SU-DHL-6 (cell line): ENCODE results near the gene TYW3.

Experiments
- H2AFZ ChIP-seq: fragments of 200-600 bp; sonication (generic); 2 replicates; pipeline ENCODE4 v1.6.1; 2014; ENCODE audit warnings: low read depth, mild to moderate bottlenecking, moderate library complexity, mixed read lengths, antibody characterized with exemption, low read length; ENCODE audit not compliant: severe bottlenecking
- H3F3A ChIP-seq: fragments of 200-600 bp; shearing (Covaris generic); 2 replicates; pipeline ENCODE4 v1.6.0; 2016; ENCODE audit warnings: antibody characterized with exemption, mild to moderate bottlenecking; ENCODE audit not compliant: insufficient read depth
- H3K27ac ChIP-seq: fragments of 200-600 bp; sonication (generic); 2 replicates; pipeline ENCODE4 v1.5.1; 2016; ENCODE audit warnings: low read depth, mild to moderate bottlenecking, low read length, moderate library complexity, mixed read lengths
- H3K27me3 ChIP-seq: fragments of 200-600 bp; sonication (generic), shearing (Covaris generic); 2 replicates; pipeline ENCODE4 v1.6.0; 2014; ENCODE audit warnings: mild to moderate bottlenecking, low read length
- H3K36me3 ChIP-seq: fragments of 200-600 bp; sonication (generic); 2 replicates; pipeline ENCODE4 v1.6.1; 2014; ENCODE audit warnings: mild to moderate bottlenecking, low read length, mixed read lengths
- H3K4me2 ChIP-seq: fragments of 300-600, 200-600 bp; shearing (Covaris generic), sonication (generic); 2 replicates; pipeline ENCODE4 v1.6.0; 2014; ENCODE audit warnings: low read length, low read depth, mild to moderate bottlenecking; ENCODE audit not compliant: poor library complexity, severe bottlenecking
- H3K4me3 ChIP-seq: fragments of 200-600 bp; sonication (generic); 2 replicates; pipeline ENCODE4 v1.5.1; 2014; ENCODE audit warnings: antibody characterized with exemption, low read length, mild to moderate bottlenecking, mixed read lengths; ENCODE audit not compliant: insufficient read depth, poor library complexity, severe bottlenecking
- H3K79me2 ChIP-seq: fragments of 200-600 bp; sonication (generic); 2 replicates; pipeline ENCODE4 v1.6.1; 2014; ENCODE audit warnings: mild to moderate bottlenecking, low read length, moderate library complexity; ENCODE audit not compliant: insufficient read depth
- H3K9ac ChIP-seq: fragments of 200-600 bp; sonication (generic); 2 replicates; pipeline ENCODE4 v1.7.0; 2014; ENCODE audit warnings: mild to moderate bottlenecking, low read length
- H3K9me2 ChIP-seq: fragments of 200-600 bp; sonication (generic); replicated peaks from 2 replicates; pipeline ENCODE4 v1.6.1; 2014; ENCODE audit warnings: low read length; ENCODE audit not compliant: insufficient read depth
- H3K9me3 ChIP-seq: fragments of 200-600 bp; sonication (generic); 2 replicates; pipeline ENCODE4 v1.6.1; 2014; ENCODE audit warnings: low read length, mixed read lengths; ENCODE audit not compliant: insufficient read depth
- H4K20me1 ChIP-seq: fragments of 200-600 bp; sonication (generic); 2 replicates; pipeline ENCODE4 v1.6.1; 2014; ENCODE audit warnings: low read depth, mild to moderate bottlenecking, antibody characterized with exemption, low read length, moderate library complexity, mixed read lengths
- CTCF ChIP-seq: fragments of 200-600 bp; sonication (generic); IDR thresholded peaks from one replicate; pipeline ENCODE4 v1.5.1; 2017; ENCODE audit warnings: antibody characterized with exemption, mild to moderate bottlenecking, low read length, moderate library complexity; ENCODE audit not compliant: insufficient read depth, poor library complexity, severe bottlenecking
- EZH2phosphoT487 ChIP-seq: fragments of 200-600 bp; sonication (generic), shearing (Covaris generic); conservative IDR thresholded peaks from 2 replicates; pipeline ENCODE4 v1.6.1; 2018; ENCODE audit warnings: mild to moderate bottlenecking, antibody characterized with exemption, low read length, moderate library complexity, mixed read lengths

The TYW3 gene

GRCh38 chr1:74690909-74691308 is 42.0 kb upstream of the TYW3 start:
- Histone ChIP-seq H2AFZ (no peak overlapping the region), H4K20me1 (no peaks in the 10 kb centered on the region), H3K9me3 (no peaks in the 10 kb centered on the region), H3K9me2 (no peaks in the 10 kb centered on the region), H3K27ac (no peak overlapping the region), H3K27me3 (no peaks in the 10 kb centered on the region), H3K4me2 (no peak overlapping the region), H3K9ac (no peak overlapping the region), H3K4me3 (no peak overlapping the region), H3F3A (no peaks in the 10 kb centered on the region), H3K79me2 (no peaks in the 10 kb centered on the region), H3K36me3 (no peaks in the 10 kb centered on the region)
- no peak for TF ChIP-seq CTCF

GRCh38 chr1:74693473-74693872 is 39.5 kb upstream of the TYW3 start:
- H3K79me2 ChIP-seq: no peaks in the 10 kb centered on the region
- H4K20me1 ChIP-seq: no peaks in the 10 kb centered on the region
- no peak overlapping the region for H3K4me3 ChIP-seq
- no peak overlapping the region for H3K27ac ChIP-seq
- H3K36me3 ChIP-seq: no peaks in the 10 kb centered on the region
- H3K4me2 ChIP-seq: no peak overlapping the region
- no peak overlapping the region for H2AFZ ChIP-seq
- no peaks in the 10 kb centered on the region for H3K9me3 ChIP-seq
- H3K9ac ChIP-seq: no peak overlapping the region
- no peak for TF ChIP-seq EZH2phosphoT487
- no peak for TF ChIP-seq CTCF
- no peaks in the 10 kb centered on the region for H3F3A ChIP-seq
- no peaks in the 10 kb centered on the region for H3K9me2 ChIP-seq
- H3K27me3 ChIP-seq: no peaks in the 10 kb centered on the region

GRCh38 chr1:74697832-74698231 is 35.1 kb upstream of the TYW3 start:
- Histone ChIP-seq H2AFZ (no peak overlapping the region), H3K27ac (no peak overlapping the region), H3K9me2 (no peaks in the 10 kb centered on the region), H3K36me3 (0 out of 2 replicates have a peak, but pooled peaks cover 5% of the 10 kb centered on the region), H3K4me2 (no peak overlapping the region), H3K4me3 (no peak overlapping the region), H4K20me1 (no peaks in the 10 kb centered on the region), H3K79me2 (no peaks in the 10 kb centered on the region), H3K9me3 (no peaks in the 10 kb centered on the region), H3F3A (no peaks in the 10 kb centered on the region), H3K27me3 (no peaks in the 10 kb centered on the region), H3K9ac (no peak overlapping the region)
- TF ChIP-seq EZH2phosphoT487 (no peak), CTCF (no peak)

GRCh38 chr1:74699331-74699730 is 33.6 kb upstream of the TYW3 start:
- H3F3A ChIP-seq: no peaks in the 10 kb centered on the region
- no peaks in the 10 kb centered on the region for H3K79me2 ChIP-seq
- H3K9me2 ChIP-seq: no peaks in the 10 kb centered on the region
- H3K9ac ChIP-seq: no peak overlapping the region
- no peaks in the 10 kb centered on the region for H4K20me1 ChIP-seq
- no peak overlapping the region for H2AFZ ChIP-seq
- no peak overlapping the region for H3K4me3 ChIP-seq
- no peak for TF ChIP-seq CTCF
- H3K27ac ChIP-seq: no peak overlapping the region
- 0 out of 2 replicates have a peak, but pooled peaks cover 5% of the 10 kb centered on the region for H3K36me3 ChIP-seq
- H3K4me2 ChIP-seq: no peak overlapping the region
- H3K9me3 ChIP-seq: no peaks in the 10 kb centered on the region
- no peaks in the 10 kb centered on the region for H3K27me3 ChIP-seq
